Esophagus mucosa (tissue), 1 donor: Measurements from ENCODE around the gene RUFY4. TPM values are rescaled to one million over a fixed set of nuclear protein-coding genes. Genes with fewer than 3 reads are reported as not detected.
"Not testable (repeated sequence)": the region's sequence is repeated elsewhere in the genome, so short reads cannot be mapped to it uniquely, and the experiment has no call there.

Experiments used
- ATAC-seq: fragments of 200-7000 bp; cut with Tn5 transposase; one replicate; pipeline ENCODE4 v1.9.1; 2020
- total RNA-seq: library from RNA; stranded (reverse); gene quantifications from one replicate; pipeline ENCODE4 v1.2.4, GENCODE V29; 2023
- donor health status: DM: yes; HTN: yes; CAD: no.

RUFY4 gene
- total RNA-seq, 1 donor from 2014 or later = 0.12 TPM

DNA sequence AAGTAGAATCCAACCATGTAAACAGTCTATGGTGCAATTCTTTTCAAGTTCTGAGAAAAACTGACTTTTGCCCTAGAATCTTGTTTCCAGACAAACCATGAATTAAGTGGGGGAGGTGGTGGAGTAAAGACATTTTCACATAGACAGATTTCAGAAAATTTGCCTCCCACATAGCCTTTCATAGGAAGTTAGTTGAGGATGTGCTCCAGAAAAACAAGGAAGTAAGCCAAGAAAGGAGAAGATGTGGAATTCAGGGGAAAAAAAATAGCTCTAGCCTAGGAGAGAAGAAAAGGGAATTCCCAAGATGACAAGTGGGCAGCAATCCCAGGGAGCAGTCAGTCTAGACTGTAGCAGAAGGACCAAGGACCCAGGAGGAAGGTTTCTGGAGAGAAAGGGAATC lies 17.4 kb downstream of the RUFY4 start:
- ATAC-seq = no peak

DNA sequence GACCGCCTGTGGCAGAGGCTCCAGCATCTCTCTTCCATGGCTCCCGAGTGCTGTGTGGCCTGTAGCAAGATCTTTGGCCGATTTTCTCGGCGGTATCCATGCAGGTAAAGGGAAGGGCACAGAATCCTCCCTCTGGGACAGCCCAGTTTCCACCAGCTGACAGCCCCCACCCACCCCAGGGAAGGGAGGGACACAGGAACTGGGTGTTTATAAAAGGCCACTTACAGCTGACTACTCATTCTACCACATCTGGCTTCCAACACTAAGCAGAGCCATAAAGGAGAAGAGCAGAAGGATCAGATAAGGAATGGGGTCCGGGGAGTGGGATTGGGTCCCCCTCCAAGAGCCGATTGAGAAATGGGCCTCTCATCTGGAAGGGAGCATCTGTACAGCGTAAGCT lies 20.2 kb downstream of the RUFY4 start:
- no peak for ATAC-seq

DNA sequence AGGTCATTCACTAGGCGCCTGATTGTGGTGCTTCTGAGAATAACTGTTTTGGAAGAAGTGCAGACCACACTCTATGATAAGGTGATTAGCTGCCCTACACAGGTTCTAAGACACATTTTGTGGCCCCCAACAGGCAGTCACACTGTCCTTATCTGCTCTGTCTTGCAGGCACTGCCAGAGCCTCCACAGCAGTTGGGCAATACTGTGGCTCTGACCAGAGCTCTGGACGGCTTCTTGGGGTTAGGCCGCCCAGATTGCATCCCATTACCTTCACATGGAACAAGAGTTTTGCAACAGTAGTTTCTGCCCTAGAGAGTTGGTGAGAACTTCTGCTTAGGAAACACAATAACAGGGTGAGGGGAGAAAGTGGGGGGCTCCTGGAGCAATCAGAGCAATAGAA lies 22.7 kb downstream of the RUFY4 start:
- ATAC-seq = no peak

DNA sequence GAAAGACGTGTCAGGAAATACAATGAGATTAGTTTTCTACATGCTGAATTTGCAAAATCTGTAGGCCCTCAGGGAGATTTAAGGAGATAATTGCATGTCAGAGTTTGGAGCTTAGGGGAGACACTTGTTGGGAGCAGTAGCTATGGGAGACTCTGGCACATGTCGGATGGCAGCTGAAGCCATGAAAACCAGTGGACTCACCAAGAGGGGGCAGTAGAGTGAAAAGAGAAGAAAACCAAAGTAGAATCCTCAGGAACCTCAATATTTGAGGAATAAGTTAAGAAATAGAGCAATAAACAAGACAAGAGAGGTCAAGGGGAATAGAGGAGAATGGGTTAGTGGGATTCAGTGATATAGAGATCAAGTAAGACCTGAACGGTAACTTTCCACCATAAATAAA lies 24.8 kb downstream of the RUFY4 start:
- no peak for ATAC-seq

DNA sequence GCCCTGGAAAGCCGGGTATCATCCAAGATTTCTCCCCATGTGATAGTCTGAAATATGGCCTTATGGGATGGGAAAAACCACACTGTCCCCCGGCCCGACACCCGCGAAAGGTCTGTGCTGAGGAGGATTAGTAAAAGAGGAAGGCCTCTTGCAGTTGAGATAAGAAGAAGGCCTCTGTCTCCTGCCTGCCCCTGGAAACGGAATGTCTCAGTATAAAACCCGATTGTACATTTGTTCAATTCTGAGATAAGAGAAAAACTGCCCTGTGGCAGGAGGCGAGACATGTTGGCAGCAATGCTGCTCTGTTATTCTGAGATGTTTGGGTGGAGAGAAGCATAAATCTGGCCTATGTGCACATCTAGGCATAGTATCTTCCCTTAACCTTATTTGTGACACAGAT lies 26.8 kb downstream of the RUFY4 start:
- no peak for ATAC-seq

DNA sequence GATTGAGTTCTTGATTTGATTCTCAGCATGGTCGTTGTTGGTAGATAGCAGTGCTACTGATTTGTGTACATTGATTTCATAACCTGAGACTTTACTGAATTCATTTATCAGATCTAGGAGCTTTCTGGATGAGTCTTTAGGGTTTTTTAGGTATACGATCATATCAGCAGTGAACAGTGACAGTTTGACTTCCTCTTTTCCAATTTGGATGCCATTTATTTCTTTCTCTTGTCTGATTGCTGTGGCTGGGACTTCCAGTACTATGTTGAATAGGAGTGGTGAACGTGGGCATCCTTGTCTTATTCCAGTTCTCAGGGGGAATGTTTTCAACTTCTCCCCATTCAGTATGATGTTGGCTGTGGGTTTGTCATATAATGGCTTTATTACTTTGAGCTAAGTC lies 28.9 kb downstream of the RUFY4 start:
- no peak for ATAC-seq

DNA sequence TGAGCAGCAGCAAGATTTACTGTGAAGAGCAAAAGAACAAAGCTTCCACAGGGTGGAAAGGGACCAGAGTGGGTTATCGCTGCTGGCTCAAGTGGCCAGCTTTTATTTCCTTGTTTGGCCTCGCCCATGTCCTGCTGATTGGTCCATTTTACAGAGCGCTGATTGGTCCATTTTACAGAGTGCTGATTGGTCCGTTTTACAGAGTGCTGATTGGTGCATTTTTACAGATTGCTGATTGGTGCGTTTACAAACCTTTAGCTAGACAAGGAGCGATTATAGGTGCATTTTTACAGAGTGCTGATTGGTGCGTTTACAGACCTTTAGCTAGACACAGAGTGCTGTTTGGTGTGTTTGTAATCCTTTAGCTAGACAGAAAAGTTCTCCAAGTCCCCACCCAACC lies 39.8 kb downstream of the RUFY4 start:
- ATAC-seq = not testable (repeated sequence)

DNA sequence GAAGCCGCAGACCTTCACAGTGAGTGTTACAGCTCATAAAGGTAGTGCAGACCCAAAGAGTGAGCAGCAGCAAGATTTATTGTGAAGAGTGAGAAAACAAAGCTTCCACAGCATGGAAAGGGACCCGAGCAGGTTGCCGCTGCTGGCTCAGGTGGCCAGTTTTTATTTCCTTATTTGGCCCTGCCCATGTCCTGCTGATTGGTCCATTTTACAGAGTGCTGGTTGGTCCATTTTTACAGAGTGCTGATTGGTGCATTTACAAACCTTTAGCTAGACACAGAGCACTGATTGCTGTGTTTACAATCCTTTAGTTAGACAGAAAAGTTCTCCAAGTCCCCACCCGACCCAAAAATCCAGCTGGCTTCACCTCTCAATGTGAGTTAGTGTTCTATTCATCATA lies 52.7 kb downstream of the RUFY4 start:
- ATAC-seq = not testable (repeated sequence)

DNA sequence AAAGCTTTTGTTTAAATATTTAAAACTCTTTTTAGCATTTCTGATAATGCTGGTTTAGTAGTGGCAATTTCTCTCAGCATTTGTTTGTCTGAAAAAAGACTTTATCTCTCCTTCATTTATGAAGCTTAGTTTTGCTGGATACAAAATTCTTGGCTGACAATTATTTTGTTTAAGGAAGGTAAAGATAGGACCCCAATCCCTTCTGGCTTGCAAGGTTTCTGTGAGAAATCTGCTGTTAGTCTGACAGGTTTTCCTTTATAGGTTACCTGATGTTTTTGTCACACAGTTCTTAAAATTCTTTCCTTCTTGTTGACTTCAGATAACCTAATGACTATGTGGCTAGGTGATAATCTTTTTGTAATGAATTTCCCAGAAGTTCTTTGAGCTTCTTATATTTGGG lies 53.2 kb downstream of the RUFY4 start:
- not testable (repeated sequence) for ATAC-seq

DNA sequence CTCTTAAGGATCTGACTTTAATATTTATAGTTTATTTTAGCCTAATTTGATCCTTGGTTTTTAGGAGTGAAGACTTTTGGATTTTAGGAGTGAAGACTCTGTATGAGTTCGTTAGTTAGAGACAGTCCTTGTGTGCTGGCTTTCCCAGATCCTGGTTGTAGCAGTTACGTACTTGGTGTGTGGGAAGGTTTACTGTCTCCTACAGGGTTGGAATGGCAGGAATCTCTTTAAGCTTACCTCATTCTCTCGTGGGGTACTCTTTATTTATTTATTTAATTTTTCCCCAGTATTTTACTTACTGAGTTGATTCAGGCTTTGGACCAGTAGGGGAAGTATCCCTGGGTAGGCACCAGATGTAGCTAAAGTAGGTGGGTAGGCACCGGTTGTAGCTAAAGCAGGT lies 54.9 kb downstream of the RUFY4 start:
- ATAC-seq = no peak

DNA sequence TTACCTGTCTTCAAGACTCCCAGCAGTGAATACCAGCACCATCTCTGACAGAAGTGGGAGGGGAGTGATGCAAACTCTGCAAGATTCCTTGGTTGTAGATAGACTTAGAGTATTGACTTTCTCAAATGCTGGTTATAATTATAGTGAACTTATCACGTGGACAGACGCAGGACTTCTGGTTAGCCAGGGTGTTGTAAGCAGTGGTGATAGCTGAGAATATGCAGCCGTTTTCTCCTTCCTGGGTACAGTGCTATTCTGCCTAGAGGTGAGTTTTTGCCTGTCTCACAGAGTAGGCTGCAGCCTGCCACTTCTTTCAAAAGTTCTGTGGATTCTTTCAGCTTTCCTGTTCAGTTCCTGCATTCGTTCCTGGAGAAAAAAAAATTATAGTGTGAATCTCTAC lies 56.0 kb downstream of the RUFY4 start:
- ATAC-seq = no peak

DNA sequence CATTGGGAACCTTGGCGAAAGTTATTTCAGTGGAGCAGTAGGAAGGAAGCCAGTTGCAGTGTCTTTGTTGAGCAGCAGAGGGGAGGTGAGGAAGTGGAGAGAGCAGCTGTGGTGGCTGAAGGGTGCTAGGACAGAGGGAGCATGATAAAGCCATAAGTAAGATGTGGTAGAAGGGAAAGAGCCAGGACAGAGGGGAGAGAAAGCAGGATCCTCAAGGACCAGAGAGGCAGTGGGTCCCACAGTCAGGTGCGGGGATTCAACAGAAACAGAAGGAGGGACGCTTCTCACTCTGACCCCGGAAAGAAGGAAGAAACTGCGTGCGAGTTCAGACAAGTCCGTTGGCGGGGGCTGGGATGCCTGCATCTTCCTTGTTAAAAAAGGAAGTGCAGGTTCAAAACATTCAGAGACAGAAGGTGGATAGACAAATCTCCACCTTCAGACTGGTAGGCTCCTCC lies 56.6 kb downstream of the RUFY4 start, which contains the start of gene CXCR2:
CXCR2 (plus strand) TSS at position 403 of the 455 bp plus-strand sequence. CDS start 8,774 bp downstream, outside the sequence.
- peak; percentile 12 for ATAC-seq

DNA sequence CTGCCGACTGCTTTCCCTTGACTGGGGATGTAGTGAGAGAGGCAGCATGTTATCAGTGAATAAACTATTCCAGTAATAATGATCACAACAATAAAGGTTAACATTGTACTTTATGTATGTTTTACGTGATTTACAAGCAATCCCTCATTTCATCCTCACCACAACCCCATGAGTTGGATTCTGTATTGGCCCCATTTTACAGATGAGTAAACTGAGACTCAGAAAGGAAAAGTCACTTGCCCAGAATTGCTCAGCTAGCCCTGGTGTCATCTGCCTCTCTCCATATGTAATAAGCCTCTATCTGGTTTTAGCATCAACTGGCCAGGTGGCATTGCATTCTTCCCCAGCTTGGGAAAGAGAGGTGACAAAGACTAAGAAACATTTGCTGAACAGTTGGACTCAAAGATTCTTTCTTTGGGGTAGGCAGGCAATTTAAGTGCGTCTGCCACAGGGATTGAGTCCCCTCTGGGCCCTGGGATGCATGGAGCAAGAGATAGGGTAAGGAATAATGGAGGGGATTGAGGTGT lies 58.9 kb downstream of the RUFY4 start:
- no peak for ATAC-seq

DNA sequence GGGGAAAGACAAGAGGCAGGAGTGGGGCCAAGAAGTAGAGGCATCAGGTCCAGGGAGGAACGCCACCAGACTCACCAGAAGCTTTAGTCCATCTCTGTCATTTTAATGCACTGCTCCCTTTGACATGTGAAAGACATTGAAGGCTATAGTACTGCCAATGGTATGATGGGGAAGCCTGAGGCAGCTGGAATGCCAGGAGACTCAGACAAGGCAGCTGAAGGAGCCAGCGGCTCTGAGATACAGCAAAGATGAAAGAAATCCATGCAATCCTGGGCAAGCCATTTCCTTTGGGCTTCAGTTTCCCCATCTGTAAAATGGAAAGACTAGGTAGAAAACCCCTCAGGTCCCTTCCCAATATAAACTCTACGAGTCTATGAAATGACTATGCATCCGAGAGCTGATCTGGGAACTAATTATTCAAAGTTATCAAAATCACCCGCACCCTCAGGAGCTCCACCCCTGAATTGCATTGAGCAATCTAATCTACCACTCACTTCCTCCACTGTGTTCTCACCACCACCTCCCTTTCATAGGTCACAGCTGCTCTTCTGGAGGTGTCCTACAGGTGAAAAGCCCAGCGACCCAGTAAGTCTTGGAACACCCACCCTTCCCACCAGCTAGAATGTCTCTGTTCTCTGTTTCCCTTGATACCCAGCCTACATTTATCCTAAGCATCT lies 59.9 kb downstream of the RUFY4 start:
- peak; percentile 72 for ATAC-seq

DNA sequence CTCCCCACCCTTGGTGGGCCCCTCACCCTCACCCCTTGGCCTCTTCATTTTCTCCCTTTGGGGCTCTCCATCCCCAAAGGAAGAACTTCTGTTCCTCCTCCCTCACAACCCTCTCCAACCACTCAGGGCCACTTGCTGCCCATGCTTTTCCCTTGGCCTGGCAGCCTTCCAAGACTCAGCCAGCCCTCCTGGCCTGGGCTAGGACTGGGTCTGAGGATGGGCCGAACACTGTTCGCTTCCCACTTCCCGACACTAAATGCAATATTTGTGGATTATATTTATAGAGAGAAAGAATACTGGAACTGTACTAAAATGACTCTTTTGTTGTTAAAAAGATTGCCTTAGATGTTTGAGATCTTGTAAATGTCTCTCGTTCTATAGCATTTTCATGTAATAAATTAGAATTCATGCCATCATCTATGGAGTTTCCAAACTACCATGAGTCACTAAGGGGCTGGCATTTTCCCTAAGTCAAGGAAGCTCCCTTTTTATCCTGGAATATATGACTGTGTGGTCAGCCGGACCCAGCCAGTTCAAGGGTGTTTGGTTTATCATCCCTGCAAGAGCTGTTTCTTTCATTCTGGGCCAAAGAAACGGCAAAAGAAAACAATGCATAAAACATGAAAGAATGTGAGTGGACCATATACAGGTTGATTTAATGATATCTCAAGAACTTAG lies 60.5 kb downstream of the RUFY4 start:
- no peak for ATAC-seq

DNA sequence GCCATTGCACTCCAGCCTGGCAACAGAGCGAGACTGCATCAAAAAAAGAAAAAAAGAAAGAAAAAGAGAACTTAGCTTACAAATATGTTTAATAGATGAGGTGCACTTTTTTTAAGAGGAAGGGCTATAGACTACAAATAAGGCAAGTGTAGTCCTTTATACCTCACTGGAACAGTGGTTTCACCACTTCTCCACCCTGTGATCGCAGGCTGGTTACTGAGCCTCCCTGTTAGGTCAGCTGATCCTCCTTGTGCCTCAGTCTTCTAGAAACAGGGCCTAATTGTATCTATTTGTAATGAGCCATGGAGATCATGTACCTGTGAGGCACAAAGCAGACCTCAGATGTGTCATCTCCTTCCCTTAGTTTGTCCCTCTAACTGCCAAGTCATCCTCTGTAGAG lies 61.3 kb downstream of the RUFY4 start:
- ATAC-seq = peak; percentile 54

DNA sequence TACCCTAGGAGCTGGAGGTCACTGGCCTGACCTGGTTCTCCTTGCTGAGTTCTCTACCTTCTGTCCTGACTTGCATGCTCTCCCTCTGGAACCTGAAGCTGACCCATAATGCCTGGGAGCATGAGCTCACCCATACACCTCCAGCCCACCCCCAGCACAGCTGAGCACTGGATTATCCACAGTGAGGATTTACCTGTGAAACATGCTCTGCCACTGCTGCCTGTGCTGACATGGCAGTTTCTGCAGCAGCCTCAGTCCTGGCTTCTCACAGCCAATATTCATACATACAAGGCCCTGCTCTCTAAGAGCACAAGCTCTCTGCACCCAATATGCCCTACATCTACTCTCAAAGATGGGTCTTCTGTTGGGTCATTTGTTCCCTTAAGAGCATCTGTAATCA lies 61.8 kb downstream of the RUFY4 start:
- peak; percentile 82 for ATAC-seq

DNA sequence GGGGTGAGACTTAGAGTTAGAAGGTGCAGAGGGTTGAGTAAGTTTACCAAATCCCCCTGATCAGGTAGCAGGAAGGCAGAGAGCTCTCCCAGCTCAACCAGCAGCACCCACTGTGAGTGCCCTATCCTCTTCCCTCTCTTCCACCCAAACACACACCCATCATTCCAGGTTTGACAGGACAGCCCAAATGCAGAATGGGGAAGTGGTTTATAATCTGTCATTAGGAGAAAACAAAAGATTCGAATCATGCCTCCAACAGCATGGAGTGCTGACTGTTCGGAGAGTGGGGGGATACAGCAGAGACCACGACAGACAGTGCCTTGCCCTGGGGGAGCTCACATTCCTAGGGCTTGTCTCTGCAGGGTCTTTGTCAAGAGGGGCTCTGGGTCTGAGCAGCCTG lies 68.5 kb downstream of the RUFY4 start:
- no peak for ATAC-seq

DNA sequence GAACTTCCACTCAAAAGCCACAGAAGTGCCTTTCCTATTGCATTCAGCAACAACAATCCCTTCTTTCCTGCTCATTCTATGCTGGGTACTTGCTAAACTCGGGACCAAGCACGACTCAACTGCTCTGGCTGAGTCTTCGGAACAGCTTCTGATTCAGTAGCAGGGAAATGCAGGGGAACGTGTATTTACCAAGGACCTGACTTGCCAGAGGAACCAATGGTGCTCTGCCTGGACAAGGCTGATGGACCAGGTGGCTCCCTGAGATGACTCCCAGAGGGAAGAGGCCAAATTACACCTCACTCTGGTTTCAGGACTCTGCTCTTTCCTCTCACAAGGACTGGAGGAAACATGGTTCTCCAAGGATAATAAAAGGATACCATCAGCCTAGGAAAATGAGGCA lies 69.0 kb downstream of the RUFY4 start:
- peak; percentile 73 for ATAC-seq

Other genes starting within 250 kb of the RUFY4 start
- 27.7 TPM for gene TNS1, start 66.3 kb upstream of the RUFY4 start, total RNA-seq
- 18.7 TPM for gene CXCR2, start 56.8 kb downstream of the RUFY4 start, total RNA-seq
- gene CXCR1, start 97.7 kb downstream of the RUFY4 start, total RNA-seq = 0.72 TPM
- gene ARPC2, start 147.9 kb downstream of the RUFY4 start, total RNA-seq = 383 TPM
- gene GPBAR1, start 191.8 kb downstream of the RUFY4 start, total RNA-seq = not detected
- gene AAMP, start 200.9 kb downstream of the RUFY4 start, total RNA-seq = 67.0 TPM
- 30.9 TPM for gene PNKD, start 201.3 kb downstream of the RUFY4 start, total RNA-seq
- gene TMBIM1, start 223.2 kb downstream of the RUFY4 start, total RNA-seq = 247 TPM